HepG2 (cell line): ENCODE data around the gene RAP1A. TPM values are rescaled to one million over a fixed set of nuclear protein-coding genes. Genes with fewer than 3 reads are reported as not detected.
A peak's percentile ranks its signal among the peaks of the same experiment; 100 is the strongest.

ENCODE experiments used
- ATAC-seq: fragments of 200-7000 bp; cut with Tn5 transposase; 3 replicates; pipeline ENCODE4 v1.9.1; 2020; ENCODE audit warnings: mild to moderate bottlenecking, moderate library complexity
- Bru-seq: library from RNA; stranded (reverse); fragments of 400-500 nt; gene quantifications from one replicate; lab custom pipeline; 2021; lab: Mats Ljungman, UMichigan
- BruChase-seq, 2 experiments: library from RNA; stranded (reverse); fragments of 400-500 nt; gene quantifications; one replicate each; lab custom pipeline; 2021; lab: Mats Ljungman, UMichigan
- BruUV-seq: library from RNA; stranded (reverse); fragments of 400-500 nt; replicated peaks from 2 replicates; lab custom pipeline; 2021; lab: Mats Ljungman, UMichigan
- CTCF ChIA-PET: fragments of 300-600 bp; formaldehyde crosslinking; extraction: SDS; loops from one replicate; lab custom pipeline; 2021; ENCODE audit warnings: low total read pairs, inconsistent platforms, low intra/inter-chr PET ratio; lab: Yijun Ruan, JAX
- POLR2A ChIA-PET: fragments of 350-600 bp; sonication (Branson Sonifier 250); formaldehyde crosslinking; loops from one replicate; lab custom pipeline; 2020; ENCODE audit warnings: antibody characterized with exemption, inconsistent platforms; lab: Yijun Ruan, JAX
- DNase-seq: peaks from one replicate; pipeline ENCODE4 v3.0.0-alpha.2; 2015; ENCODE audit warnings: low spot score
- FAIRE-seq: peaks from 3 replicates; lab custom pipeline; 2011; peaks lifted over from hg19 to GRCh38; lab: Jason Lieb, UNC
- H2AFZ ChIP-seq: one replicate; pipeline ENCODE4 v1.6.1; 2011; ENCODE audit warnings: low read length, inconsistent platforms
- H3K27ac ChIP-seq: fragments of 300-600 bp; 3 replicates; pipeline ENCODE4 v1.8.0; 2011; ENCODE audit warnings: mixed run types, mild to moderate bottlenecking, mixed read lengths, low read length, inconsistent platforms; ENCODE audit not compliant: insufficient read depth; ENCODE audit errors: extremely low read length
- H3K27me3 ChIP-seq, 2 experiments: fragments of 200-600 bp in 1 of 2; 2 replicates in 1 of 2; 3 replicates in 1 of 2; pipeline versions ENCODE4 v1.6.0 to v1.8.0; 2011; ENCODE audit warnings: low read length in 2 of 2, mild to moderate bottlenecking in 2 of 2, moderate library complexity in 2 of 2, inconsistent platforms in 1 of 2; ENCODE audit not compliant: insufficient read depth in 2 of 2, control insufficient read depth in 1 of 2
- H3K36me3 ChIP-seq, 2 experiments: fragments of 200-600 bp in 1 of 2; replicated peaks in 1 of 2; 2 replicates in 1 of 2; 3 replicates in 1 of 2; pipeline versions ENCODE4 v1.5.1 to v1.8.0; 2011; ENCODE audit warnings: low read length in 2 of 2, inconsistent platforms in 1 of 2; ENCODE audit not compliant: insufficient read depth in 2 of 2, control insufficient read depth in 1 of 2
- H3K4me1 ChIP-seq: 2 replicates; pipeline ENCODE4 v1.5.1; 2012; ENCODE audit warnings: low read length, inconsistent platforms; ENCODE audit not compliant: insufficient read depth
- H3K4me2 ChIP-seq: 2 replicates; pipeline ENCODE4 v1.6.0; 2011; ENCODE audit warnings: low read depth, low read length, inconsistent platforms
- H3K4me3 ChIP-seq, 3 experiments: fragments of 200-600 bp in 1 of 3; sonication (generic), shearing (Covaris generic) in 1 of 3; replicated peaks in 1 of 3; 2 replicates each; pipeline ENCODE4 v1.5.1; 2011 to 2016; ENCODE audit warnings: low read length in 3 of 3, inconsistent platforms in 2 of 3, low read depth in 2 of 3, mild to moderate bottlenecking in 2 of 3, control low read depth in 1 of 3, mixed read lengths in 1 of 3; ENCODE audit not compliant: insufficient read depth in 1 of 3
- H3K79me2 ChIP-seq: one replicate; pipeline ENCODE4 v1.6.1; 2011; ENCODE audit warnings: low read length, inconsistent platforms; ENCODE audit not compliant: insufficient read depth
- H3K9ac ChIP-seq: 2 replicates; pipeline ENCODE4 v1.6.0; 2011; ENCODE audit warnings: mild to moderate bottlenecking, low read depth, low read length, inconsistent platforms; ENCODE audit not compliant: insufficient read depth
- H3K9me3 ChIP-seq: 2 replicates; pipeline ENCODE4 v1.5.1; 2012; ENCODE audit warnings: mild to moderate bottlenecking, low read length
- H4K20me1 ChIP-seq: 2 replicates; pipeline ENCODE4 v1.6.0; 2011; ENCODE audit warnings: inconsistent platforms, mild to moderate bottlenecking, low read length, moderate library complexity; ENCODE audit not compliant: insufficient read depth
- AGO2 ChIP-seq: fragments of 200-400 bp; formaldehyde crosslinking; optimal IDR thresholded peaks from 2 replicates; pipeline ENCODE3; 2017; ENCODE audit warnings: mild to moderate bottlenecking, low read depth, low read length, moderate library complexity
- CEBPG ChIP-seq: IDR thresholded peaks from 2 replicates; pipeline ENCODE4 v1.6.1; 2016
- PHF5A ChIP-seq: IDR thresholded peaks from one replicate; pipeline ENCODE4 v1.6.1; 2018; ENCODE audit warnings: low read depth, missing genetic modification reagents; ENCODE audit not compliant: unreplicated experiment
- ZNF326 ChIP-seq: sonication (generic); formaldehyde crosslinking; IDR thresholded peaks from 2 replicates; pipeline ENCODE4 v1.4.0; 2020; ENCODE audit warnings: missing genetic modification reagents, borderline replicate concordance
- ZNF343 ChIP-seq: sonication (generic); formaldehyde crosslinking; IDR thresholded peaks from 2 replicates; pipeline ENCODE4 v1.4.0; 2020; ENCODE audit warnings: mild to moderate bottlenecking, missing genetic modification reagents
- WGBS: methylation state at CpG from one replicate; pipeline ENCODE4 v1.1.6; 2017; ENCODE audit warnings: low lambda C conversion rate; 5-methylcytosine and 5-hydroxymethylcytosine counted together
- in situ Hi-C: cut with HindIII; loops from 2 replicates; pipeline ENCODE4 v1.10.0; 2017; ENCODE audit warnings: low pct_unique_long_range_greater_than_20kb; ENCODE audit not compliant: extremely low pct_ligation_motif_present
- intact Hi-C: fragments of 100-400 bp; cut with micrococcal nuclease; formaldehyde crosslinking; loops from one replicate; pipeline ENCODE4 v1.10.0; 2022; ENCODE audit not compliant: unreplicated experiment
- long read RNA-seq, 2 experiments: library from RNA in 1 of 2; library from polyadenylated mRNA in 1 of 2; stranded (forward) in 1 of 2; unstranded in 1 of 2; transcript quantifications; one replicate each; pipeline ENCODE4 v2.0.0, GENCODE V29; 2019 to 2022
- polyA minus RNA-seq, 3 experiments: library from RNA; depleted of rRNA, polyadenylated mRNA; stranded (reverse); fragments of >200 nt; gene quantifications; 2 replicates each; pipeline ENCODE4 v1.2.3, GENCODE V29; 2011; ENCODE audit warnings: low replicate concordance in 1 of 3
- polyA plus RNA-seq, 8 experiments: library from polyadenylated mRNA; depleted of rRNA in 3 of 8; stranded (reverse) in 7 of 8; unstranded in 1 of 8; fragments of >200 nt; fragmentation: Illumina TruSeq in 4 of 8; extraction: Trizol in 4 of 8; gene quantifications; 2 replicates each; pipeline versions ENCODE4 v1.2.1 to v1.2.3, GENCODE V29; 2011 to 2016; ENCODE audit warnings: low read depth in 4 of 8, missing spikeins in 1 of 8, mixed read lengths in 1 of 8; ENCODE audit not compliant: insufficient read depth in 1 of 8
- total RNA-seq, 5 experiments: library from RNA; depleted of rRNA; stranded (reverse); fragments of >200 nt; fragmentation: Illumina TruSeq; extraction: Trizol; gene quantifications; 2 replicates each; pipeline ENCODE4 v1.2.3, GENCODE V29; 2016; ENCODE audit warnings: low read depth in 1 of 5
- TF ChIP-seq, protein P1 (sequence below): sonication (generic); formaldehyde crosslinking; IDR thresholded peaks from 2 replicates; pipeline ENCODE4 v1.5.0; 2020; ENCODE audit warnings: missing genetic modification reagents, mild to moderate bottlenecking, borderline replicate concordance
- TF ChIP-seq, protein P2 (sequence below): sonication (generic); formaldehyde crosslinking; IDR thresholded peaks from 2 replicates; pipeline ENCODE4 v1.8.1; 2023; ENCODE audit warnings: mild to moderate bottlenecking, inconsistent platforms, moderate library complexity, missing genetic modification reagents, borderline replicate concordance
- TF ChIP-seq, protein P3 (sequence below): IDR thresholded peaks from 2 replicates; pipeline ENCODE4 v1.6.1; 2012; ENCODE audit warnings: low read depth, low read length, improper control_type of control experiment
- TF ChIP-seq, protein P4 (sequence below): sonication (generic); formaldehyde crosslinking; IDR thresholded peaks from 2 replicates; pipeline ENCODE4 v1.4.0; 2020; ENCODE audit warnings: missing genetic modification reagents, borderline replicate concordance

Gene RAP1A
- total RNA-seq (2016; rRNA removed; fragmentation: Illumina TruSeq; extraction: Trizol) (19.0 and 28.6 TPM in 2 replicates), polyA plus RNA-seq (2011; rRNA removed) (15.4 and 20.7 TPM in 2 replicates), polyA minus RNA-seq (2011; rRNA and poly(A)+ RNA removed; ENCODE audit: low replicate concordance) (2.0 and 6.1 TPM in 2 replicates), Bru-seq, nascent RNA (percentile 71 among the genes with signal in this experiment), BruChase-seq, experiment 1, labeled RNA remaining after a 6-hour chase (percentile 70 among the genes with signal in this experiment), BruChase-seq, experiment 2, labeled RNA remaining after a 2-hour chase (percentile 65 among the genes with signal in this experiment)
- 13.3 and 17.3 TPM in 2 replicates for total RNA-seq (2016; cell fraction: cytosol; rRNA removed; fragmentation: Illumina TruSeq; extraction: Trizol; ENCODE audit: low read depth)
- 21.2 and 27.6 TPM in 2 replicates for total RNA-seq (2016; cell fraction: insoluble cytoplasmic fraction; rRNA removed; fragmentation: Illumina TruSeq; extraction: Trizol)
- 29.9 and 30.2 TPM in 2 replicates for total RNA-seq (2016; cell fraction: membrane; rRNA removed; fragmentation: Illumina TruSeq; extraction: Trizol)
- total RNA-seq (2016; cell fraction: nucleus; rRNA removed; fragmentation: Illumina TruSeq; extraction: Trizol) = 12.1 and 14.0 TPM in 2 replicates
- polyA plus RNA-seq (2011; cell fraction: cytosol; rRNA removed) = 8.4 and 13.7 TPM in 2 replicates
- polyA plus RNA-seq (2011; cell fraction: nucleus; rRNA removed) = 2.6 and 3.5 TPM in 2 replicates
- 32.8 and 38.3 TPM in 2 replicates for polyA plus RNA-seq (2012)
- 32.0 and 48.1 TPM in 2 replicates for polyA plus RNA-seq (2016; cell fraction: cytosol; fragmentation: Illumina TruSeq; extraction: Trizol; ENCODE audit: low read depth)
- polyA plus RNA-seq (2016; cell fraction: insoluble cytoplasmic fraction; fragmentation: Illumina TruSeq; extraction: Trizol; ENCODE audit: low read depth) = 80.7 and 86.7 TPM in 2 replicates
- polyA plus RNA-seq (2016; cell fraction: membrane; fragmentation: Illumina TruSeq; extraction: Trizol; ENCODE audit: low read depth) = 59.2 and 73.6 TPM in 2 replicates
- 36.4 and 36.5 TPM in 2 replicates for polyA plus RNA-seq (2016; cell fraction: nucleus; fragmentation: Illumina TruSeq; extraction: Trizol; ENCODE audit: insufficient read depth, low read depth)
- 7.9 and 10.7 TPM in 2 replicates for polyA minus RNA-seq (2011; cell fraction: cytosol; rRNA and poly(A)+ RNA removed)
- polyA minus RNA-seq (2011; cell fraction: nucleus; rRNA and poly(A)+ RNA removed) = 8.0 TPM in 2 replicates
- long read RNA-seq, experiment 1, full-length matches to known transcripts = 28 of 42 reads
- long read RNA-seq, experiment 1, partial matches to known transcripts = 7 of 42 reads
- long read RNA-seq, experiment 1, other reads (novel, unspliced or antisense) = 7 of 42 reads
- long read RNA-seq, experiment 2, full-length matches to known transcripts = 13 of 42 reads
- long read RNA-seq, experiment 2, partial matches to known transcripts = 25 of 42 reads
- long read RNA-seq, experiment 2, other reads (novel, unspliced or antisense) = 4 of 42 reads

DNA sequence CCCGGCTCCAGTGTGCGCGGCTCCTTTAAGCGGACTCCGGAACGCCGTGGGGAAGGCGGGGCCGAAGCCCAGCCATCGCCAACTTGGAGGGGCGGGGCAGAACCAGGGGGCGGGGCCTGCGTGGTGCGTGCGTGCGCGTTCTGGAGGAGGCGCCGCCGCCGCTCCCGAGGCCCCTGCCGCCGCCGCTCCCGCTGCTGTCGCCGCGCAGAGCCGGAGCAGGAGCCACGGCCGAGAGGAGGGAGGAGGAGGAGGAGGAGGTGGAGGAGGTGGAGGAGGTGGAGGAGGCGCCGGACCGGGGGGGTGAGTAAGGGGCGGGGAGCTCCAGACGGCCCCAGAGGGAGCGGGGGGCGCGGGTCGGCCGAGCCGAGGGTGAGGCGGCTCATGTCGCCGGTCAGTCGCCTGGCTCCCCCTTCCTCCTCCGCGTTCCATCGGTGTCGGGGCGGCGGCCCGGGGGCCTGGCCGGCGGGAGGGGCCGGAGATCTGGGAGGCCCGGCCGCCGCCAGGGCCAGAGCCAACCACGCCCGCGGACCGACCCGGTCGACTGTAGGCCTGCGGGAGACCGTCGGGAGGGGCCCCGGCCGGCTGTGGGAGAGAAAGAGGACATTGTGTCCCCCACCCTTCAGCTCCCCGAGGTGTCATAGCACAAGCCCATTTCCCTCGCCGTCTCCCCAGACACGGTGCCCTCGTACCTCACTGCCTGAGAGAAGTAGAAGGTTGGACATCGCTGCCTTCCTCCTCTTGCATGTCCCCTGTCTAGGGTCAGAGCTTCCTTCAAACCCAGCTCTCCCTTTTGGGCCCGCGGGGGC is at the start of gene RAP1A:
Gene RAP1A (plus strand): TSS at position 155 of the 806 bp plus-strand sequence. CDS start 71,572 bp downstream, outside the sequence.
- no TSS peak for BruUV-seq
- H3K4me2 ChIP-seq = peak within 1 kb of the TSS; percentile 97
- H3K79me2 ChIP-seq = peaks cover 47% of the 10 kb centered on the region
- ChIA-PET POLR2A (interaction anchor here (0.6 to 2.5 kb wide), 6 partner anchors 19 to 112 kb away, joined by 3 to 21 read pairs (median 5); no protein-coding TSS in a partner anchor), CTCF (no interaction called here)
- peak within 1 kb of the TSS; percentile 90 for H3K9ac ChIP-seq
- under 1% methylated on average over 41 of the region's 79 CpGs for WGBS
- H3K27me3 ChIP-seq = no peaks in the 10 kb centered on the region
- no peaks in the 10 kb centered on the region for H3K9me3 ChIP-seq
- in situ Hi-C loops (loop anchor here (10.0 kb wide), 1 partner anchor 115 kb away; the partner anchor contains the start of genes ADORA3 and TMIGD3), intact Hi-C loops (loop anchor here (1.0 to 2.0 kb wide), 2 partner anchors 108 to 111 kb away; no protein-coding TSS in a partner anchor)
- DNase-seq = peak; percentile 77
- FAIRE-seq = peak; percentile 44
- peak within 1 kb of the TSS; percentile 70 for H3K27ac ChIP-seq
- peak within 1 kb of the TSS; percentile 83 to 93 (median 92) for H3K4me3 ChIP-seq
- ATAC-seq = peak; percentile 93
- H4K20me1 ChIP-seq = peaks cover 7% of the 10 kb centered on the region
- H2AFZ ChIP-seq = peak within 1 kb of the TSS; percentile 95
- no peaks in the 10 kb centered on the region; a peak in 1 of 5 replicates for H3K36me3 ChIP-seq
- peaks cover 48% of the 10 kb centered on the region for H3K4me1 ChIP-seq
- TF ChIP-seq ZNF326 (CRISPR knock-in tag) (no peak), CEBPG (CRISPR knock-in tag) (no peak), ZNF343 (CRISPR knock-in tag) (0 out of 2 replicates have a peak, but pooled peaks have one; percentile 53), AGO2 (peak; percentile 56), PHF5A (peak; percentile 57)
- TF ChIP-seq, protein P1, sequence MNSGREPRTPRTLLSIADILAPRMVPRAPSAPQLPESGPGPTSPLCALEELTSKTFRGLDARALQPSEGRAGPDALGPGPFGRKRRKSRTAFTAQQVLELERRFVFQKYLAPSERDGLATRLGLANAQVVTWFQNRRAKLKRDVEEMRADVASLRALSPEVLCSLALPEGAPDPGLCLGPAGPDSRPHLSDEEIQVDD (CRISPR knock-in tag) = no peak
- TF ChIP-seq, protein P2, sequence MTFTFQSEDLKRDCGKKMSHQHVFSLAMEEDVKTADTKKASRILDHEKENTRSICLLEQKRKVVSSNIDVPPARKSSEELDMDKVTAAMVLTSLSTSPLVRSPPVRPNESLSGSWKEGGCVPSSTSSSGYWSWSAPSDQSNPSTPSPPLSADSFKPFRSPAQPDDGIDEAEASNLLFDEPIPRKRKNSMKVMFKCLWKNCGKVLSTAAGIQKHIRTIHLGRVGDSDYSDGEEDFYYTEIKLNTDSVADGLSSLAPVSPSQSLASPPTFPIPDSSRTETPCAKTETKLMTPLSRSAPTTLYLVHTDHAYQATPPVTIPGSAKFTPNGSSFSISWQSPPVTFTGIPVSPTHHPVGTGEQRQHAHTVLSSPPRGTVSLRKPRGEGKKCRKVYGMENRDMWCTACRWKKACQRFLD (CRISPR knock-in tag) = no peak
- TF ChIP-seq, protein P3, sequence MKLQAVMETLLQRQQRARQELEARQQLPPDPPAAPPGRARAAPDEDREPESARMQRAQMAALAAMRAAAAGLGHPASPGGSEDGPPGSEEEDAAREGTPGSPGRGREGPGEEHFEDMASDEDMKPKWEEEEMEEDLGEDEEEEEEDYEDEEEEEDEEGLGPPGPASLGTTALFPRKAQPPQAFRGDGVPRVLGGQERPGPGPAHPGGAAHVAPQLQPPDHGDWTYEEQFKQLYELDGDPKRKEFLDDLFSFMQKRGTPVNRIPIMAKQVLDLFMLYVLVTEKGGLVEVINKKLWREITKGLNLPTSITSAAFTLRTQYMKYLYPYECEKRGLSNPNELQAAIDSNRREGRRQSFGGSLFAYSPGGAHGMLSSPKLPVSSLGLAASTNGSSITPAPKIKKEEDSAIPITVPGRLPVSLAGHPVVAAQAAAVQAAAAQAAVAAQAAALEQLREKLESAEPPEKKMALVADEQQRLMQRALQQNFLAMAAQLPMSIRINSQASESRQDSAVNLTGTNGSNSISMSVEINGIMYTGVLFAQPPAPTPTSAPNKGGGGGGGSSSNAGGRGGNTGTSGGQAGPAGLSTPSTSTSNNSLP = no peak
- TF ChIP-seq, protein P4, sequence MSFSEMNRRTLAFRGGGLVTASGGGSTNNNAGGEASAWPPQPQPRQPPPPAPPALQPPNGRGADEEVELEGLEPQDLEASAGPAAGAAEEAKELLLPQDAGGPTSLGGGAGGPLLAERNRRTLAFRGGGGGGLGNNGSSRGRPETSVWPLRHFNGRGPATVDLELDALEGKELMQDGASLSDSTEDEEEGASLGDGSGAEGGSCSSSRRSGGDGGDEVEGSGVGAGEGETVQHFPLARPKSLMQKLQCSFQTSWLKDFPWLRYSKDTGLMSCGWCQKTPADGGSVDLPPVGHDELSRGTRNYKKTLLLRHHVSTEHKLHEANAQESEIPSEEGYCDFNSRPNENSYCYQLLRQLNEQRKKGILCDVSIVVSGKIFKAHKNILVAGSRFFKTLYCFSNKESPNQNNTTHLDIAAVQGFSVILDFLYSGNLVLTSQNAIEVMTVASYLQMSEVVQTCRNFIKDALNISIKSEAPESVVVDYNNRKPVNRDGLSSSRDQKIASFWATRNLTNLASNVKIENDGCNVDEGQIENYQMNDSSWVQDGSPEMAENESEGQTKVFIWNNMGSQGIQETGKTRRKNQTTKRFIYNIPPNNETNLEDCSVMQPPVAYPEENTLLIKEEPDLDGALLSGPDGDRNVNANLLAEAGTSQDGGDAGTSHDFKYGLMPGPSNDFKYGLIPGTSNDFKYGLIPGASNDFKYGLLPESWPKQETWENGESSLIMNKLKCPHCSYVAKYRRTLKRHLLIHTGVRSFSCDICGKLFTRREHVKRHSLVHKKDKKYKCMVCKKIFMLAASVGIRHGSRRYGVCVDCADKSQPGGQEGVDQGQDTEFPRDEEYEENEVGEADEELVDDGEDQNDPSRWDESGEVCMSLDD (CRISPR knock-in tag) = no peak
